ENCODE results near the gene MEIKIN. TPM values are rescaled to one million over a fixed set of nuclear protein-coding genes. Genes with fewer than 3 reads are reported as not detected.

Gene MEIKIN
- total and polyA plus RNA-seq, 2 experiments from 2014 or later, result not detected

DNA sequence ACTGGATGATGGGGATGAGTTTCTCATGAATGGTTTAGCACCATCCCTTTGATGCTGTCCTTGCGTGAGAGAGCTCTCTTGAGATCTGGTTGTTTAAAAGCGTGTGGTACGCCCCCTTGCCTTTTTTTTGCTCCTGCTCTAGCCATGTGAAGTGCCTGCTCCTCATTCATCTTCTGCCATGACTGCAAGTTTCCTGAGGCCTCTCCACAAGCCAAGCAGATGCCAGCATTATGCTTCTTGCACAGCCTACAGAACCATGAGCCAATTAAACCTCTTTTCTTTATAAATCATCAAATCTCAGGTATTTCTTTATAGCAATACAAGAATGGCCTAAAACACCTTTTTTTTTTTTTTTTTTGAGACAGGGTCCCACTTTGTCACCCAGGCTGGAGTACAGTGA lies 181.5 kb downstream of the MEIKIN start:
- Histone ChIP-seq H3K27ac (ENCODE audit: low read depth) (no peak overlapping the region), H3K4me2 (no peak overlapping the region), H3K4me3 (no peak overlapping the region), H3K9me2 (ENCODE audit: insufficient read depth) (no peaks in the 10 kb centered on the region), H2AFZ (no peak overlapping the region), H3F3A (replicated peaks; ENCODE audit: low read depth) (no peaks in the 10 kb centered on the region), H3K36me3 (ENCODE audit: insufficient read depth) (no peaks in the 10 kb centered on the region), H4K20me1 (replicated peaks; ENCODE audit: insufficient read depth) (peaks cover 17% of the 10 kb centered on the region), H3K79me2 (replicated peaks; ENCODE audit: insufficient read depth) (peaks cover 91% of the 10 kb centered on the region), H3K4me1 (ENCODE audit: insufficient read depth) (0 out of 2 replicates have a peak, but pooled peaks cover under 1% of the 10 kb centered on the region), H3K27me3 (ENCODE audit: insufficient read depth) (no peaks in the 10 kb centered on the region)
- Mint-ChIP-seq H3K36me3 (ENCODE audit: low read depth) (peaks cover 18% of the 10 kb centered on the region; the same call in 2 of the 3 replicates), H3K4me1 (no peaks in the 10 kb centered on the region; the same call in 2 of the 3 replicates), H3K27ac (no peak overlapping the region), H3K4me3 (no peak overlapping the region), H3K27me3 (ENCODE audit: insufficient read depth, low read depth, poor library complexity) (no peaks in the 10 kb centered on the region), H3K9me3 (peaks cover 3% of the 10 kb centered on the region; the same call in 1 of the 3 replicates)
- no peak for TF ChIP-seq ZNF331 (CRISPR knock-in tag; IDR thresholded peaks at IDR 0.05; ENCODE audit: low read depth)
- TF ChIP-seq EZH2phosphoT487 (IDR thresholded peaks at IDR 0.05; ENCODE audit: unreplicated experiment), result no peak
- no peak for ATAC-seq
- no peak for DNase-seq (ENCODE audit: low spot score)

DNA sequence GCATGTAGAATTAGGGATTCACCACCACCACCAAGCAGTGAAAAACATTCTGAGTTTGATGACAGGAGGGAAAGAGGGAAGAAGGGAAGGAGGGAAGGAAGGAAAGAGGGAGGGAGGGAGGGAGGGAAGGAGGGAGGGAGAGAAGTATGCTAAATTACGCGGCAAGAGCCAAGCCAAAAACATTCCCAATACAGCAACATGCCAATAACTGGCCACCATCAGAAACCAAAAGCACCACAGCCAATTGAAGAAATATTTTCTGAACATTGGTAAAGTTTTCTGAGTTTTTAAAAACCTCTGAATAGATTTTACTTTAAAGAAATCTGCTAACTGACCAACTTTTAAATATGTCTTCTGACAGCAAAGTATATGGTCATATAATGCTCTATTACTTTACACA lies 184.7 kb downstream of the MEIKIN start:
- no peaks in the 10 kb centered on the region for H3K27me3 ChIP-seq (ENCODE audit: insufficient read depth)
- H3K4me3 ChIP-seq, result no peak overlapping the region
- DNase-seq (ENCODE audit: low spot score) (no peak), ATAC-seq (no peak)
- Mint-ChIP-seq H3K27me3 (ENCODE audit: insufficient read depth, low read depth, poor library complexity) (no peaks in the 10 kb centered on the region), H3K4me3 (no peak overlapping the region), H3K27ac (no peak overlapping the region), H3K4me1 (peaks cover 4% of the 10 kb centered on the region; the same call in 2 of the 3 replicates), H3K9me3 (peaks cover 3% of the 10 kb centered on the region; the same call in 1 of the 3 replicates), H3K36me3 (ENCODE audit: low read depth) (peaks cover 18% of the 10 kb centered on the region; the same call in 2 of the 3 replicates)
- H3K9me2 ChIP-seq (ENCODE audit: insufficient read depth), result no peaks in the 10 kb centered on the region
- no peaks in the 10 kb centered on the region for H3F3A ChIP-seq (replicated peaks; ENCODE audit: low read depth)
- 0 out of 2 replicates have a peak, but pooled peaks cover 9% of the 10 kb centered on the region for H3K4me1 ChIP-seq (ENCODE audit: insufficient read depth)
- H4K20me1 ChIP-seq (replicated peaks; ENCODE audit: insufficient read depth), result peaks cover 20% of the 10 kb centered on the region
- no peaks in the 10 kb centered on the region for H3K36me3 ChIP-seq (ENCODE audit: insufficient read depth)
- peaks cover 90% of the 10 kb centered on the region for H3K79me2 ChIP-seq (replicated peaks; ENCODE audit: insufficient read depth)
- H3K27ac ChIP-seq (ENCODE audit: low read depth), result no peak overlapping the region
- H3K4me2 ChIP-seq, result no peak overlapping the region
- no peak overlapping the region for H2AFZ ChIP-seq
- TF ChIP-seq NANOG (IDR thresholded peaks at IDR 0.05; ENCODE audit: borderline replicate concordance) (no peak), EZH2phosphoT487 (IDR thresholded peaks at IDR 0.05; ENCODE audit: unreplicated experiment) (no peak), ZNF331 (CRISPR knock-in tag; IDR thresholded peaks at IDR 0.05; ENCODE audit: low read depth) (no peak), EZH2 (IDR thresholded peaks at IDR 0.05; ENCODE audit: low read depth, unreplicated experiment) (no peak), JUNB (IDR thresholded peaks at IDR 0.05; ENCODE audit: unreplicated experiment) (no peak), CREB1 (CRISPR knock-in tag; IDR thresholded peaks at IDR 0.05; ENCODE audit: low read depth) (no peak)
- TF ChIP-seq, protein P1, sequence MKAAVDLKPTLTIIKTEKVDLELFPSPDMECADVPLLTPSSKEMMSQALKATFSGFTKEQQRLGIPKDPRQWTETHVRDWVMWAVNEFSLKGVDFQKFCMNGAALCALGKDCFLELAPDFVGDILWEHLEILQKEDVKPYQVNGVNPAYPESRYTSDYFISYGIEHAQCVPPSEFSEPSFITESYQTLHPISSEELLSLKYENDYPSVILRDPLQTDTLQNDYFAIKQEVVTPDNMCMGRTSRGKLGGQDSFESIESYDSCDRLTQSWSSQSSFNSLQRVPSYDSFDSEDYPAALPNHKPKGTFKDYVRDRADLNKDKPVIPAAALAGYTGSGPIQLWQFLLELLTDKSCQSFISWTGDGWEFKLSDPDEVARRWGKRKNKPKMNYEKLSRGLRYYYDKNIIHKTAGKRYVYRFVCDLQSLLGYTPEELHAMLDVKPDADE (IDR thresholded peaks at IDR 0.05), result no peak
- TF ChIP-seq, protein P2, sequence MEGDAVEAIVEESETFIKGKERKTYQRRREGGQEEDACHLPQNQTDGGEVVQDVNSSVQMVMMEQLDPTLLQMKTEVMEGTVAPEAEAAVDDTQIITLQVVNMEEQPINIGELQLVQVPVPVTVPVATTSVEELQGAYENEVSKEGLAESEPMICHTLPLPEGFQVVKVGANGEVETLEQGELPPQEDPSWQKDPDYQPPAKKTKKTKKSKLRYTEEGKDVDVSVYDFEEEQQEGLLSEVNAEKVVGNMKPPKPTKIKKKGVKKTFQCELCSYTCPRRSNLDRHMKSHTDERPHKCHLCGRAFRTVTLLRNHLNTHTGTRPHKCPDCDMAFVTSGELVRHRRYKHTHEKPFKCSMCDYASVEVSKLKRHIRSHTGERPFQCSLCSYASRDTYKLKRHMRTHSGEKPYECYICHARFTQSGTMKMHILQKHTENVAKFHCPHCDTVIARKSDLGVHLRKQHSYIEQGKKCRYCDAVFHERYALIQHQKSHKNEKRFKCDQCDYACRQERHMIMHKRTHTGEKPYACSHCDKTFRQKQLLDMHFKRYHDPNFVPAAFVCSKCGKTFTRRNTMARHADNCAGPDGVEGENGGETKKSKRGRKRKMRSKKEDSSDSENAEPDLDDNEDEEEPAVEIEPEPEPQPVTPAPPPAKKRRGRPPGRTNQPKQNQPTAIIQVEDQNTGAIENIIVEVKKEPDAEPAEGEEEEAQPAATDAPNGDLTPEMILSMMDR (conservative IDR thresholded peaks at IDR 0.05; ENCODE audit: low read depth in 2 of 2), result no peak
- TF ChIP-seq, protein P3, sequence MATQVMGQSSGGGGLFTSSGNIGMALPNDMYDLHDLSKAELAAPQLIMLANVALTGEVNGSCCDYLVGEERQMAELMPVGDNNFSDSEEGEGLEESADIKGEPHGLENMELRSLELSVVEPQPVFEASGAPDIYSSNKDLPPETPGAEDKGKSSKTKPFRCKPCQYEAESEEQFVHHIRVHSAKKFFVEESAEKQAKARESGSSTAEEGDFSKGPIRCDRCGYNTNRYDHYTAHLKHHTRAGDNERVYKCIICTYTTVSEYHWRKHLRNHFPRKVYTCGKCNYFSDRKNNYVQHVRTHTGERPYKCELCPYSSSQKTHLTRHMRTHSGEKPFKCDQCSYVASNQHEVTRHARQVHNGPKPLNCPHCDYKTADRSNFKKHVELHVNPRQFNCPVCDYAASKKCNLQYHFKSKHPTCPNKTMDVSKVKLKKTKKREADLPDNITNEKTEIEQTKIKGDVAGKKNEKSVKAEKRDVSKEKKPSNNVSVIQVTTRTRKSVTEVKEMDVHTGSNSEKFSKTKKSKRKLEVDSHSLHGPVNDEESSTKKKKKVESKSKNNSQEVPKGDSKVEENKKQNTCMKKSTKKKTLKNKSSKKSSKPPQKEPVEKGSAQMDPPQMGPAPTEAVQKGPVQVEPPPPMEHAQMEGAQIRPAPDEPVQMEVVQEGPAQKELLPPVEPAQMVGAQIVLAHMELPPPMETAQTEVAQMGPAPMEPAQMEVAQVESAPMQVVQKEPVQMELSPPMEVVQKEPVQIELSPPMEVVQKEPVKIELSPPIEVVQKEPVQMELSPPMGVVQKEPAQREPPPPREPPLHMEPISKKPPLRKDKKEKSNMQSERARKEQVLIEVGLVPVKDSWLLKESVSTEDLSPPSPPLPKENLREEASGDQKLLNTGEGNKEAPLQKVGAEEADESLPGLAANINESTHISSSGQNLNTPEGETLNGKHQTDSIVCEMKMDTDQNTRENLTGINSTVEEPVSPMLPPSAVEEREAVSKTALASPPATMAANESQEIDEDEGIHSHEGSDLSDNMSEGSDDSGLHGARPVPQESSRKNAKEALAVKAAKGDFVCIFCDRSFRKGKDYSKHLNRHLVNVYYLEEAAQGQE (IDR thresholded peaks at IDR 0.05; ENCODE audit: unreplicated experiment), result no peak
